Right cardiac atrium (tissue), 5 donors: ENCODE measurements around the gene TACR2. TPM values are rescaled to one million over a fixed set of nuclear protein-coding genes. Genes with fewer than 3 reads are reported as not detected.

Source experiments
- ATAC-seq, 2 donors: fragments of 200-7000 bp; cut with Tn5 transposase; one replicate each; pipeline versions ENCODE4 v1.8.0 to v1.9.1; 2020; ENCODE audit warnings: moderate library complexity in 2 of 2, mild to moderate bottlenecking in 1 of 2
- DNase-seq, 3 donors: peaks; one replicate each; pipeline ENCODE4 v3.0.0-alpha.2; 2020
- H3K27ac ChIP-seq: one replicate; pipeline ENCODE4 v1.5.1; 2013; ENCODE audit warnings: mild to moderate bottlenecking, low read length, control low read depth, moderate library complexity
- H3K27me3 ChIP-seq: one replicate; pipeline ENCODE4 v1.6.1; 2013; ENCODE audit not compliant: control insufficient read depth, insufficient read depth
- H3K4me1 ChIP-seq: one replicate; pipeline ENCODE4 v1.6.1; 2013; ENCODE audit warnings: low read length; ENCODE audit not compliant: control insufficient read depth, insufficient read depth
- H3K4me3 ChIP-seq: one replicate; pipeline ENCODE4 v1.5.1; 2013; ENCODE audit warnings: low read length, control low read depth
- H3K9me3 ChIP-seq: one replicate; pipeline ENCODE4 v1.6.1; 2013; ENCODE audit warnings: low read length; ENCODE audit not compliant: control insufficient read depth
- WGBS: extraction: QIAGEN DNeasy Blood & Tissue Kit; methylation state at CpG from one replicate; pipeline ENCODE4 v1.1.7; 2013; 5-methylcytosine and 5-hydroxymethylcytosine counted together
- intact Hi-C, 4 donors: fragments of 100-400 bp; cut with DNase I; formaldehyde crosslinking; loops; one replicate each; pipeline versions ENCODE4 v1.11.0 to v1.14.0; 2022 to 2023
- polyA plus RNA-seq: library from polyadenylated mRNA; stranded (reverse); fragments of 200-250 nt; gene quantifications from one replicate; pipeline ENCODE4 v1.2.3, GENCODE V29; 2013
- total RNA-seq, 4 donors: library from RNA; stranded (reverse); fragmentation: NEBNext Ultra II Directional; extraction: Animal tissue kit (Norgen Biotek cat#: 25700); gene quantifications; one replicate each; pipeline ENCODE4 v1.2.1, GENCODE V29; 2021
- donor health status: healthy with polysubstance abuse.
- donor health status: DM: no; HTN: yes; CAD: no.
- donor health status: DM: no; HTN: no; CAD: no.
- donor health status: DM: no; HTN: yes; CAD: no; lungs with severe emphysema.
- donor health status: DM: yes; HTN: yes; CAD: no.

Gene TACR2
- total and polyA plus RNA-seq, 5 donors, result 0.26 to 0.53 (median 0.28) TPM

DNA sequence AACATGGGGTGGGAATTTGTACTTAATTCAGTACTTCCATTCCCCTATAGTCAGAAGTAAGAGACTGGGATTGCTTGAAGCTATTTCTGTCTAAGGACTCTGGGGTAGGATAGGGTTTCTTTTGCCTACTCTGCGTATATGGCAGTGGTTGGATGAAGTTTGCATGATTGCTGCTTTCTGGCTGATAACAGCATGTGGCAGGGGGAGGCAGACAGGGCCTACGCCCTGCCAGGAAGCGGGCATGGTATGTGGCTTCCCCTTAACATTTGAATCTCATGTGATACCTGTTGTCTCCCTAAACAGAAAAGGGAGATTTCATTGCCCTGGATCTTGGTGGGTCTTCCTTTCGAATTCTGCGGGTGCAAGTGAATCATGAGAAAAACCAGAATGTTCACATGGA, 57.1 kb downstream of the TACR2 start:
- intact Hi-C loops, result no loop called here
- Histone ChIP-seq H3K9me3 (no peaks in the 10 kb centered on the region), H3K27ac (peak overlapping the region; percentile 34), H3K4me1 (peaks cover 25% of the 10 kb centered on the region), H3K4me3 (no peak overlapping the region), H3K27me3 (no peaks in the 10 kb centered on the region)
- DNase-seq, result no peak
- no peak for ATAC-seq
- 70% methylated on average over 5 of the region's 5 CpGs for WGBS

GRCh38 chr10:69359148-69359547, 57.6 kb downstream of the TACR2 start:
- DNase-seq, result no peak
- H3K4me3 ChIP-seq, result no peak overlapping the region
- no peaks in the 10 kb centered on the region for H3K27me3 ChIP-seq
- peak overlapping the region; percentile 46 for H3K27ac ChIP-seq
- WGBS, result 79% methylated on average over 3 of the region's 3 CpGs
- ATAC-seq, result no peak
- intact Hi-C loops, result no loop called here
- peaks cover 25% of the 10 kb centered on the region for H3K4me1 ChIP-seq
- H3K9me3 ChIP-seq, result no peaks in the 10 kb centered on the region

- intact Hi-C loops, result no loop called here
- Histone ChIP-seq H3K27ac (no peak overlapping the region), H3K4me1 (peaks cover 25% of the 10 kb centered on the region), H3K27me3 (no peaks in the 10 kb centered on the region), H3K9me3 (no peaks in the 10 kb centered on the region), H3K4me3 (no peak overlapping the region)
- no peak for DNase-seq
- WGBS, result 67% methylated on average over 12 of the region's 12 CpGs
- no peak for ATAC-seq
These were observed 58.4 kb downstream of the TACR2 start for GRCh38 chr10:69358148-69358795.

GRCh38 chr10:69356187-69356586, 60.5 kb downstream of the TACR2 start:
- intact Hi-C loops, result no loop called here
- no peak overlapping the region for H3K4me3 ChIP-seq
- peaks cover 25% of the 10 kb centered on the region for H3K4me1 ChIP-seq
- ATAC-seq, result no peak
- H3K27ac ChIP-seq, result no peak overlapping the region
- no peak for DNase-seq
- no peaks in the 10 kb centered on the region for H3K9me3 ChIP-seq
- no peaks in the 10 kb centered on the region for H3K27me3 ChIP-seq
- WGBS, result 96% methylated on average over 2 of the region's 2 CpGs

- Histone ChIP-seq H3K4me3 (no peak overlapping the region), H3K27ac (no peak overlapping the region), H3K9me3 (no peaks in the 10 kb centered on the region), H3K27me3 (no peaks in the 10 kb centered on the region), H3K4me1 (peaks cover 16% of the 10 kb centered on the region)
- DNase-seq (no peak), ATAC-seq (no peak)
- 85% methylated on average over 8 of the region's 8 CpGs for WGBS
- intact Hi-C loops, result no loop called here
These were observed 62.6 kb downstream of the TACR2 start for GRCh38 chr10:69353977-69354635.

Other genes starting within 250 kb of the TACR2 start
- gene SUPV3L1, start 236.7 kb downstream of the TACR2 start, total RNA-seq, result 10 to 100 TPM; 29.9 to 38.0 (median 33.5) TPM
- 53.5 TPM for gene SUPV3L1, start 236.7 kb downstream of the TACR2 start, polyA plus RNA-seq
- gene HKDC1, start 196.6 kb downstream of the TACR2 start, total RNA-seq, result under 1 TPM in 2 of 4 donors, not detected in 2; 0.15 to 0.42 TPM
- 0.05 TPM for gene HKDC1, start 196.6 kb downstream of the TACR2 start, polyA plus RNA-seq
- gene HK1, start 138.4 kb downstream of the TACR2 start, total RNA-seq, result 100 to 1,000 TPM; 270 to 313 (median 287) TPM
- gene HK1, start 138.4 kb downstream of the TACR2 start, polyA plus RNA-seq, result 165 TPM
- 1 to 10 TPM; 5.3 to 8.7 (median 7.4) TPM for gene TSPAN15, start 34.5 kb upstream of the TACR2 start, total RNA-seq
- gene TSPAN15, start 34.5 kb upstream of the TACR2 start, polyA plus RNA-seq, result 11.5 TPM
- gene NEUROG3, start 156.5 kb upstream of the TACR2 start, total RNA-seq, result not detected
- gene NEUROG3, start 156.5 kb upstream of the TACR2 start, polyA plus RNA-seq, result not detected
- gene FAM241B, start 213.3 kb upstream of the TACR2 start, total RNA-seq, result 1 to 10 TPM; 4.6 to 8.7 (median 6.7) TPM
- 5.6 TPM for gene FAM241B, start 213.3 kb upstream of the TACR2 start, polyA plus RNA-seq